Stimulated activated CD4-positive, alpha-beta T cell treated with anti-CD3 and anti-CD28 coated beads, Interleukin-15, amount 100 ng/mL, for 1 hour (primary cell): Measurements from ENCODE around the gene PACSIN1.
"Not testable (repeated sequence)": the region's sequence is repeated elsewhere in the genome, so short reads cannot be mapped to it uniquely, and the experiment has no call there.

Source experiments
- DNase-seq, 2 donors: peaks; one replicate each; pipeline ENCODE4 v3.0.0-alpha.2; 2020; ENCODE audit warnings: low read depth in 1 of 2, low spot score in 1 of 2

The PACSIN1 gene

DNA sequence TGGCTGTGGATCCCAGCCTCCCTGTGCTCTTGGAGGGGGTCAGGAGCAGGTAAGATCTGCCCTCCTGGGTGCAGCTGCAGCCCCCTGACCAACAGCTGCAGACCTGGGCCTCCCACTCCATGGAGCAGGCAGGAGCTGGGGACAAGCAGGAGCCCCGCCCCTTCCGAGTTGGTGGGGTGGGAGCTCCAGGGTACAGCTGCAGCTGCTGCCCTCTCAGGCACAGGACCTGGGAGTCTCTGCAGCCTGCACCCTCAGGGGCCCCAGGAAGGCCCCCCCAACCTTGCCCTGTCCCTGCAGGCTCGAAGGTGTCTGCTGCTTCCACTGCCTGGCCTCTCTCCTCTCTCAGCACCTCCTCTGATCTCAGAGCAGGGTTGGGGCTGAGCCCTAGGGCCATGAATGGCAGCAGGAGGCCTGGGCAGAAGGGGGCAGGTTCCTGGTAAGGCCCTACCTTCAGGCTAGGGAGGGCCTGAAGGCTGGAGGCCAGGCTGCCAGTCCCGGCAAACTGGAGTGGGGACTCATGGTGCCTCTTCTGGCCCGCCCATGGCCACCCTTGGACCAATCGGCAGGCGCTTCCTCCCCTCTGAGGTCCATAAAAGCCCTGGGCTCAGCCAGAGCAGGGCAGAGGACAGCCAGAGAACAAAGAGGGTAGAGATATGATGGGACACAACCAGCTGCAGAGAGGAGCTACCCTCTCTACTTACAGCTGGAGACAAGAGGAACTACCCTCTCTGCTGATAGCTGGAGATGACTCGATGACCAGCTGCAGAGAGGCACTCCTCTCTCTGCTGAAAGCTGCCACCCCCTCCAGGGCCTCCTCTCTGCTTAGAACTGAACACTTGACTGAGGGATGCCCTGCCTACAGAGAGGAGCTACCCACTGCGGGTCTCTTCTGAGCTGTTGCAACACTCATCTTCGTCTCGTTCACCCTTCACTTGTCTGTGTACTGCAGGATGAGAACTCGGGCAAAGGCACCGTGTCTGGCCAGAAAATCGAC, 7.8 kb upstream of the PACSIN1 start:
- no peak for DNase-seq

DNA sequence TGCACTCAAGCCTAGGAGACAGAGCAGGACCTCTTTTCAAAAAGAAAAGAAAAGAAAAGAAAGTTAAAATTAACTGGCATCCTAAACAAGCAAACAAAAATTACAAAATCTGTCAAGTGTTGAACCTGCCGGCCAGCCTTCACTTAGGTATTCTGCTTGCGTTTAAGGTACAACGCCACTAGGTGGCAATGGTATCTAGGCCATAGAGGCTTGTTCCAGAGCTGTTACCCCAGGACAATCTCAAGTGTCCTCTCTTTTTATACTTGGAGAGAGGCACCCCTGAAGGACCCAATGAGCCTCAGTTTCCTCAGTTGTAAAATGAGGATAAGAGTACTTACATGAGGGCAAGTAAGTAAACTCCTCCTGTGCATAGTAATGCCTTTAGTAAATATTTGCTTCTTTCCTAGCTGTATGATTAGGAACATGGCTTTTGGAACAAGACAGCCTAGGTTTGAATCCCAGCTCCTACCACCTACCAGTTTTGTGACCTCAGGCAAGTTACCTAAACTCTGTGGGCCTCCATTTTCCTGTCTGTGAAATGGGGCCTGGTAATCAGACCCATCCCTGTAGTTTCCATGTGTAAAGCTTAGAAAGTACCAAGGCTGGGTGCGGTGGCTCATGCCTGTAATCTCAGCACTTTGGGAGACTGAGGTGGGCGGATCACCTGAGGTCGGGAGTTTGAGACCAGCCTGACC, 5.8 kb upstream of the PACSIN1 start:
- peak in 1 of 2 donors; percentile 11 for DNase-seq

DNA sequence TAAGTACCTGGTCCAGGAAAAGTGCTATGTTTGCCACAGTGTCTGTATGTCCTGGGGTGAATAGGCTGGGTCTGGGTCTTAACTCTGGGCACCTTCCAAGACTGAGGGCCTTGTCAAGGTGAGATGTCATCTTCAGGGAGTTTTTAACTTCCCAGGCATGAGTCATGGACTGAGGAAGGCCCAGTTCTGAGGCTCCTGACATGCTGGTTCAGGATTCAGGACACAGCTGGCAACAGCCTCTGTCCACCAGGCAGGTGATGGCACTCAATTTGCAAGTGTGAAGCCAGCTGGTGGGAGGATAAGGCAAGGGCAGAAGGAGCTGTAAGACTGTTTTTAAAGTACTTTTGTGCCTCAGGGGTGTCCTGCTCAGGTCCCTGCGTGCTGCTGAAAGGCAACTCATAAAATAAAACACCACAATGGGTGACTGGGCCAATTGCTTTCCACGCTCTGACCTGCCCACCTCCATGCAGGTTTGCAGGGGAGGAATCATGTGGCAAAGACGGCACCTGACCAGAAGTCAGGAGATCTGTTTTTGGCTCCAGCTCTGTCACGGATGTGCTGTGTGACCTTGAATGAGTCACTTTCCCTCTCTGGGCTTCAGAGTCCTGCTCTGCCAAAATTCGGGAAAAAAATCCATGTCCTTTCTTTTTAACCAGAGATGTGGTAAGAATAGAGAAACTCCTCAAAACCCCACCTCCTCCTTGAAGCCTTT, 4.9 kb upstream of the PACSIN1 start:
- DNase-seq = no peak

DNA sequence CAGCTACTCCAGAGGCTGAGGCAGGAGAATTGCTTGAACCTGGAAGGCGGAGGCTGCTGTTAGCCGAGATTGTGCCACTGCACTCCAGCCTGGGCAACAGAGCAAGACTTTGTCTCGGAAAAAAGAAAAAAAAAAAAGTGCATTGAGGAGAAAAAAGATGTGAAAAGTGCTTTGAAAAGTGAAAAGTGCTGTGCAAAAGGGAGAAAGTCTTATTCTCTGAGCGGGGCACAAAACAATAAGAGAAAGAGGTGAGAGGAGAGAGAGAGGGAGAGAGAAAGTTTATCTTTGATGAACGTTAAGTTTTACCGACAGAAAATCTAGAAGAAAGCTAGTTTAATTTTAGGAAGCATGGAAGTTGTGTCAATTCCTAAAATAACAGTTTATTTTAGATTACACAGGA, 3.9 kb upstream of the PACSIN1 start:
- DNase-seq = no peak

DNA sequence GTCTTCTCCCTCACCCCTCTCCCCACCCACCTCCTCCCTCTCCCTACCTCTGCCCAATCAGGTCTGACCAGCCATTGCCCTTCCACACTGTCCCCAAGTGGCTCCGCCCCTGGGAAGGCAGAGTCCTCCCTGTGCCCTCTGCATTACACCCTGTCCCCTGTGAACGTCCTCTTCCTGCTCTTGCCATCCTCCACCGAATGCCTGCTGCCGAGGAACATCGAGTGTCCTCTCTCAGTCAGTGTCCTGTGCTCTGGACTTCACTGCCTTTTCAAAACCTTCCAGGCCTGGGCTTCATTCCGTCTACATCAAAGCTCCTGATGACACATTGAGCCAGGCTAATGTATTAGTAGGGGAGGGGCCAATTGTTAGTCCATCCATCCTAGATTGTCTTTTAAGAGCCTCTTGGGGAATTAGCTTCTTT, 3.3 kb upstream of the PACSIN1 start:
- DNase-seq = no peak

GRCh38 chr6:34463299-34463698, 2.6 kb upstream of the PACSIN1 start:
- no peak for DNase-seq

DNA sequence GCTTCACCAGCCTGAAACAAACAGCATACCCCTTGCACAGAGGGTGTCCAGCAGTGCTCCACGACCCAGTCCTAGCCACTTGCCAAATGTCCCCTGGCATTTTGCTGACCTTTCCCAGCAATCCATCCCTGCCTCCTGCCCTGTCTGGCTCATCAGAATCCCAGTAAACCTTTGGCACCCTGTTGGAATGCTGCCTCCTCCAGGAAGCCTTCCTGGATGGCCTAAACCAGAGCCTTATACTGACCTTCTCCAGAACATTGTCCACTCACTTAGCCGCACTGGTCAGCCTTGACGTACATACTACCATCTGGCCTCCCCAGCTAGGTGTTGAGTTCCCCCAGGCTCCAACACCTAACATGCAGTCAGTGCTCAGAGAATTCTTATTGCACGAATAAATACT, 2.0 kb upstream of the PACSIN1 start:
- DNase-seq = no peak

- DNase-seq = no peak
These were observed 638 bp downstream of the PACSIN1 start for GRCh38 chr6:34466242-34467185.

GRCh38 chr6:34468378-34468892, 2.6 kb downstream of the PACSIN1 start:
- DNase-seq = no peak

- no peak for DNase-seq
These were observed 3.6 kb downstream of the PACSIN1 start for GRCh38 chr6:34469499-34469898.

DNA sequence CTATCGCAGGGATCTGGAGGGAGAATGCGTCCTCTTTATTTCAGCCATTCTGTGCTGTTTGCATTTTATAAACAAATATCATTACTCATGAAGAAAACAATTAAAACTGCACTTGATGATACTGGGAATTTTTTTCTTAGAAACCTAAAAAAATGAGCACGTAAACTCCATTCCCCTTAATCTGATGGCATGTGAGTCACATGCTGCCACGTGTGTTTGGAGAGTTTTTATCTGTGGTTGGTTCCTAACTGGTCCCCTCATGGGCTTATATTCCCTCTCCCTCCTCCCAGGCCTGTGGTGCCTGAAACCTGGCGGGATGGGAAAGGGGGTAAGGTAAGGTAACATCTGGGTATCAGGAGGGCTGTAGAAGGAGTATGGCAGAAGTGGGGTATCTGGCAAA, 6.5 kb downstream of the PACSIN1 start:
- no peak for DNase-seq

GRCh38 chr6:34473967-34474366, 8.1 kb downstream of the PACSIN1 start:
- DNase-seq = no peak

GRCh38 chr6:34474754-34475153, 8.9 kb downstream of the PACSIN1 start:
- no peak for DNase-seq

DNA sequence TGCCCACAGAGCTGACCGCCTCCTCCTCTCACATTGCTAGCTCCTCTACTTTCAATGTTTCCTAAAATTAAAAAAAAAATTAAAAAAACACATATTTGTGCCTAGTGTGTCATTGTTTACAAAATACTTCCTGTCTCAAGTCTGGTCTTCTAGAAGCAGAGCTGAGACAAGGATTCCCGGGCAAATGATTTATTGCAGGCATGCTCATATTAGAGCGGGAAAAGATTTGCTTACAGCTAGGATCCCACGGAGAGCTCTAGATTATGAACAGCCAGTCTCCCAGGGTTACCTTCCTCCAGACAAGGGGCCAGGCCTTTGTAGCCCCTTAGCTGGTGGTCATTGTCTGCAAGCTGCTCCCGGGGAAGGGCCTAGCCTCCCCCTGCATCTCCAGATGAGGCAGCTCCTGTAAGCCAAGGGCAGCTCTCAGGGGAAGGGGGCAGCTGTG, 9.4 kb downstream of the PACSIN1 start:
- DNase-seq = no peak

- DNase-seq = no peak
These were observed 10.0 kb downstream of the PACSIN1 start for GRCh38 chr6:34475767-34476328.

DNA sequence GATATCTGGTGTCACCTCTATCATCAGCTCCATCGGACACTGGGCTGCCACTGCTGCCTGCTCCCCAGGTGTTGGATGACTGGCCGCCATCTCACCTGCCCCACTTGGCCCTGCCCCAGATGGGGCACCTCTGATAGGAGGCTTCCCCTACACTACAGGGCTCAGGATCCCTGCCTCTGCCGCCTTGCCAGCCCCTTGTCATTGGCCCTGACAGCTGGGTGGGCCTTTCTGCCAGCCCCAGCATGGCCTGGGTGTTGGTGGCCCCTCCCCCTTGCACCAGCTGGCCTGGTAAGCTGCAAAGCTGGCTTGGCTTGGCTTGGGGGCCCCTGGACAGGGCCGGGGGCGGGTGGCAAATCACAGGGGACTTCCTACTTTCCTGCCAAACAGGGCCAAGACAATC, 10.6 kb downstream of the PACSIN1 start:
- DNase-seq = no peak

- DNase-seq = no peak
These were observed 11.0 kb downstream of the PACSIN1 start for GRCh38 chr6:34476921-34477320.

DNA sequence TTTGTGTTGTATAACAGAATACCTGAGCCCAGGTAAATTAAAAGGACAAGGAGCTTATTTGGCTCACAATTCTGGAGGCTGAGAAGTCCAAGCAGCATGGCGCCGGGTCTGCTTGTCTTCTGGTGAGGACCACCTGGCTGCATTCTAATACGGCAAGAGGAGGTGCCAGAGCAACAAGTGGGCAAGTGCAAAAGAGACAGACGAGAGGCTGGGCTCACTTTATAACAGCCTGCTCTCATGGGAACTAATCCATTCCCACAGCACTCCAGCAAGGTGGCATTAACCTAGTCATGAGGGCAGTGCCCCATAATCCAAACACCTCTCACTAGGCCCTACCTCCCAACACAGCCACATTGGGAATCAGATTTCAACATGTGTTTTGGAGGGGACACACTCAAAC, 12.9 kb downstream of the PACSIN1 start:
- no peak for DNase-seq

GRCh38 chr6:34483781-34484180, 17.9 kb downstream of the PACSIN1 start:
- DNase-seq = not testable (repeated sequence)

DNA sequence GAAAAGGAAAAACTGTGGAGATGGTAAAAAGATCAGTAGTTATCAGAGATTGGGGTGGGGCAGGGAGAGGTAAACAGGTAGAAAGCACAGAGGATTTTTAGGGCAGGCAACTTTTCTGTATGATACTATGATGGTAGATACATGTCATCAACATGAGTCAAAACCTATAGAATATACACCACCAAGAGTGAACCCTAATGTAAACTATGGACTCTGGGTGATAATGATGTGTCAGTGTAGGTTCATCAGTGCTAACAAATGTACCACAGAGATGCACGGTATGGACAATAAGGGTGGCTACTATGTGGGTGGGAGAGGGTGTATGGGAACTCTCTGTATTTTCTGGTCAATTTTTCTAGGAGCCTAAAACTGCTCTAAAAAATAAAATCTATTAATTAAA, 18.5 kb downstream of the PACSIN1 start:
- no peak for DNase-seq
